GM19239 (cell line): ENCODE results near the gene SNRPA1.

Experiments
- DNase-seq: peaks from one replicate; pipeline ENCODE4 v3.0.0; 2011; ENCODE audit warnings: low spot score; ENCODE audit not compliant: insufficient read length
- FAIRE-seq: peaks from 2 replicates; lab custom pipeline; 2011; peaks lifted over from hg19 to GRCh38; lab: Jason Lieb, UNC

SNRPA1 gene

GRCh38 chr15:101320501-101321052 is 25.5 kb upstream of the SNRPA1 start:
- FAIRE-seq (peak; percentile 70), DNase-seq (peak; percentile 51)

- FAIRE-seq (no peak), DNase-seq (no peak)
Observed at GRCh38 chr15:101318839-101319238, 23.8 kb upstream of the SNRPA1 start.

- DNase-seq (no peak), FAIRE-seq (no peak)
Observed at GRCh38 chr15:101318147-101318819, 23.2 kb upstream of the SNRPA1 start.

GRCh38 chr15:101317336-101317872 is 22.4 kb upstream of the SNRPA1 start:
- DNase-seq (no peak), FAIRE-seq (no peak)

GRCh38 chr15:101316529-101316928 is 21.5 kb upstream of the SNRPA1 start:
- FAIRE-seq (no peak), DNase-seq (no peak)

- FAIRE-seq (no peak), DNase-seq (no peak)
Observed at GRCh38 chr15:101315736-101316135, 20.7 kb upstream of the SNRPA1 start.

GRCh38 chr15:101314336-101315125 is 19.5 kb upstream of the SNRPA1 start:
- DNase-seq (no peak), FAIRE-seq (no peak)

- FAIRE-seq (no peak), DNase-seq (no peak)
Observed at GRCh38 chr15:101313041-101313761, 18.2 kb upstream of the SNRPA1 start.

- DNase-seq = no peak
Observed at GRCh38 chr15:101310508-101310907, 15.5 kb upstream of the SNRPA1 start.

GRCh38 chr15:101310161-101310480 is 15.1 kb upstream of the SNRPA1 start:
- no peak for DNase-seq
- no peak for FAIRE-seq

More at GRCh38 chr15:101310508-101310907, 15.5 kb upstream of the SNRPA1 start:
- FAIRE-seq = no peak

- FAIRE-seq (no peak), DNase-seq (no peak)
Observed at GRCh38 chr15:101309436-101310160, 14.6 kb upstream of the SNRPA1 start.

GRCh38 chr15:101308604-101309435 is 13.8 kb upstream of the SNRPA1 start:
- DNase-seq (no peak), FAIRE-seq (no peak)

- DNase-seq = no peak
- FAIRE-seq = no peak
Observed at GRCh38 chr15:101307897-101308603, 13.0 kb upstream of the SNRPA1 start.

- FAIRE-seq = no peak
Observed at GRCh38 chr15:101307048-101307896, 12.2 kb upstream of the SNRPA1 start.

GRCh38 chr15:101306341-101307047 is 11.4 kb upstream of the SNRPA1 start:
- FAIRE-seq = no peak

More at GRCh38 chr15:101307048-101307896, 12.2 kb upstream of the SNRPA1 start:
- DNase-seq = no peak

GRCh38 chr15:101305820-101306255 is 10.8 kb upstream of the SNRPA1 start:
- DNase-seq = no peak
- no peak for FAIRE-seq

More at GRCh38 chr15:101306341-101307047, 11.4 kb upstream of the SNRPA1 start:
- DNase-seq = no peak

- DNase-seq = no peak
- FAIRE-seq = no peak
Observed at GRCh38 chr15:101303408-101303807, 8.4 kb upstream of the SNRPA1 start.
